Parathyroid adenoma (tissue), 2 donors: ENCODE data around the gene PRR32.

Source experiments
- H2AFZ ChIP-seq: fragments of 300-600 bp; sonication (generic); one replicate; pipeline ENCODE4 v1.7.0; 2017; ENCODE audit warnings: antibody characterized with exemption, mild to moderate bottlenecking
- H3K27ac ChIP-seq: fragments of 300-600 bp; sonication (generic); one replicate; pipeline ENCODE4 v1.7.0; 2017
- H3K27me3 ChIP-seq: fragments of 300-600 bp; sonication (generic); one replicate; pipeline ENCODE4 v1.7.0; 2017; ENCODE audit warnings: low read length; ENCODE audit not compliant: control insufficient read depth, insufficient read depth
- H3K36me3 ChIP-seq: fragments of 300-600 bp; sonication (generic); one replicate; pipeline ENCODE4 v1.7.0; 2017; ENCODE audit warnings: low read length; ENCODE audit not compliant: control insufficient read depth, insufficient read depth
- H3K4me1 ChIP-seq: fragments of 300-600 bp; sonication (generic); one replicate; pipeline ENCODE4 v1.7.0; 2017; ENCODE audit warnings: control low read depth
- H3K4me2 ChIP-seq: fragments of 300-600 bp; sonication (generic); one replicate; pipeline ENCODE4 v1.7.0; 2017; ENCODE audit warnings: low read length
- H3K4me3 ChIP-seq: fragments of 300-600 bp; sonication (generic); one replicate; pipeline ENCODE4 v1.7.0; 2017; ENCODE audit warnings: low read depth, low read length
- H3K79me2 ChIP-seq: fragments of 300-600 bp; sonication (generic); one replicate; pipeline ENCODE4 v1.7.0; 2017; ENCODE audit warnings: control low read depth
- H3K9ac ChIP-seq: fragments of 300-600 bp; sonication (generic); one replicate; pipeline ENCODE4 v1.7.0; 2017; ENCODE audit warnings: mild to moderate bottlenecking
- H3K9me3 ChIP-seq: fragments of 300-600 bp; sonication (generic); one replicate; pipeline ENCODE4 v1.7.0; 2017; ENCODE audit warnings: low read length; ENCODE audit not compliant: control insufficient read depth
- CTCF ChIP-seq: fragments of 300-600 bp; sonication (generic); IDR thresholded peaks from one replicate; pipeline ENCODE4 v1.7.0; 2017; ENCODE audit warnings: antibody characterized with exemption, mild to moderate bottlenecking
- donor health status: primary hyperparathyroidism.

PRR32 gene

GRCh38 chrX:126815806-126816205 lies 3.7 kb upstream of the PRR32 start:
- TF ChIP-seq CTCF: no peak
- Histone ChIP-seq H3K27me3 (no peaks in the 10 kb centered on the region), H3K9me3 (no peaks in the 10 kb centered on the region), H3K36me3 (no peaks in the 10 kb centered on the region), H3K9ac (no peak overlapping the region), H3K4me2 (no peak overlapping the region), H3K4me1 (no peaks in the 10 kb centered on the region), H3K4me3 (no peak overlapping the region), H3K27ac (no peak overlapping the region), H3K79me2 (no peaks in the 10 kb centered on the region), H2AFZ (no peak overlapping the region)

- H3K4me1 ChIP-seq: no peaks in the 10 kb centered on the region
- no peaks in the 10 kb centered on the region for H3K27me3 ChIP-seq
- TF ChIP-seq CTCF: no peak
- no peaks in the 10 kb centered on the region for H3K36me3 ChIP-seq
- no peaks in the 10 kb centered on the region for H3K9me3 ChIP-seq
- no peak overlapping the region for H3K9ac ChIP-seq
- no peak overlapping the region for H2AFZ ChIP-seq
- H3K79me2 ChIP-seq: no peaks in the 10 kb centered on the region
- no peak overlapping the region for H3K27ac ChIP-seq
- H3K4me3 ChIP-seq: no peak overlapping the region
- H3K4me2 ChIP-seq: no peak overlapping the region
Observed at GRCh38 chrX:126820700-126821420, 1.3 kb downstream of the PRR32 start.

- H3K4me1 ChIP-seq: no peaks in the 10 kb centered on the region
- no peaks in the 10 kb centered on the region for H3K36me3 ChIP-seq
- H3K27ac ChIP-seq: no peak overlapping the region
- no peak for TF ChIP-seq CTCF
- no peak overlapping the region for H2AFZ ChIP-seq
- H3K4me3 ChIP-seq: no peak overlapping the region
- H3K27me3 ChIP-seq: no peaks in the 10 kb centered on the region
- H3K9ac ChIP-seq: no peak overlapping the region
- no peak overlapping the region for H3K4me2 ChIP-seq
- H3K9me3 ChIP-seq: no peaks in the 10 kb centered on the region
- H3K79me2 ChIP-seq: no peaks in the 10 kb centered on the region
Observed at GRCh38 chrX:126824338-126825007, 4.9 kb downstream of the PRR32 start.

- no peaks in the 10 kb centered on the region for H3K9me3 ChIP-seq
- H3K4me2 ChIP-seq: no peak overlapping the region
- H3K4me1 ChIP-seq: no peaks in the 10 kb centered on the region
- TF ChIP-seq CTCF: no peak
- H3K27me3 ChIP-seq: no peaks in the 10 kb centered on the region
- no peak overlapping the region for H3K27ac ChIP-seq
- H2AFZ ChIP-seq: no peak overlapping the region
- no peaks in the 10 kb centered on the region for H3K79me2 ChIP-seq
- no peak overlapping the region for H3K4me3 ChIP-seq
- no peaks in the 10 kb centered on the region for H3K36me3 ChIP-seq
- no peak overlapping the region for H3K9ac ChIP-seq
Observed at GRCh38 chrX:126825566-126826193, 6.2 kb downstream of the PRR32 start.
